C4-2B (cell line): ENCODE data around the gene SFSWAP.
"Not testable (repeated sequence)": the region's sequence is repeated elsewhere in the genome, so short reads cannot be mapped to it uniquely, and the experiment has no call there.

ENCODE experiments used
- H3K27ac ChIP-seq: fragments of 450-650 bp; 2 replicates; pipeline ENCODE4 v1.5.1; 2017
- ZFX ChIP-seq: fragments of 450-650 bp; IDR thresholded peaks from 2 replicates; pipeline ENCODE4 v1.6.1; 2017
- TF ChIP-seq, protein P1 (sequence below): fragments of 450-650 bp; conservative IDR thresholded peaks from 2 replicates; pipeline ENCODE4 v1.5.1; 2017; ENCODE audit warnings: mild to moderate bottlenecking

The SFSWAP gene

DNA sequence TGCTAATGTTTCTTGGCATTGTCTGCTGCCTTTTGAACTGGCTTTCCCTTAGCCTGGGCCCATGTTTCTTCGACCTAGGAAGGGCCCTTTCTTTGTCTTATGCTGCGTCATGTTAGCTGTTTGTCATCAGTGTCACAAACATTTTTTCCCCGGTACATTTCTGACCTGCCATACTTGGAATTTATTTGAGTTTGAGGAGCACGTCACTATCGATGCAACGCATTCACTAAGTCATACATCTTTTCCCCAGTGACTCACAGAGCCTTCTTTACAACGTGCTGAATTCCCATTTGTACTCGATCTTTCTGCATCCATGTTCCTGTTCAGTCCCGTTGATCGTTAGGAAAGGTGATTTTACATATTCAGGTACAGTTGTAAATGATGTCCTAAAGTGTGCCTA lies 61.1 kb downstream of the SFSWAP start:
- no peak for TF ChIP-seq ZFX
- TF ChIP-seq, protein P1, sequence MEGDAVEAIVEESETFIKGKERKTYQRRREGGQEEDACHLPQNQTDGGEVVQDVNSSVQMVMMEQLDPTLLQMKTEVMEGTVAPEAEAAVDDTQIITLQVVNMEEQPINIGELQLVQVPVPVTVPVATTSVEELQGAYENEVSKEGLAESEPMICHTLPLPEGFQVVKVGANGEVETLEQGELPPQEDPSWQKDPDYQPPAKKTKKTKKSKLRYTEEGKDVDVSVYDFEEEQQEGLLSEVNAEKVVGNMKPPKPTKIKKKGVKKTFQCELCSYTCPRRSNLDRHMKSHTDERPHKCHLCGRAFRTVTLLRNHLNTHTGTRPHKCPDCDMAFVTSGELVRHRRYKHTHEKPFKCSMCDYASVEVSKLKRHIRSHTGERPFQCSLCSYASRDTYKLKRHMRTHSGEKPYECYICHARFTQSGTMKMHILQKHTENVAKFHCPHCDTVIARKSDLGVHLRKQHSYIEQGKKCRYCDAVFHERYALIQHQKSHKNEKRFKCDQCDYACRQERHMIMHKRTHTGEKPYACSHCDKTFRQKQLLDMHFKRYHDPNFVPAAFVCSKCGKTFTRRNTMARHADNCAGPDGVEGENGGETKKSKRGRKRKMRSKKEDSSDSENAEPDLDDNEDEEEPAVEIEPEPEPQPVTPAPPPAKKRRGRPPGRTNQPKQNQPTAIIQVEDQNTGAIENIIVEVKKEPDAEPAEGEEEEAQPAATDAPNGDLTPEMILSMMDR, result no peak
- no peak overlapping the region for H3K27ac ChIP-seq

DNA sequence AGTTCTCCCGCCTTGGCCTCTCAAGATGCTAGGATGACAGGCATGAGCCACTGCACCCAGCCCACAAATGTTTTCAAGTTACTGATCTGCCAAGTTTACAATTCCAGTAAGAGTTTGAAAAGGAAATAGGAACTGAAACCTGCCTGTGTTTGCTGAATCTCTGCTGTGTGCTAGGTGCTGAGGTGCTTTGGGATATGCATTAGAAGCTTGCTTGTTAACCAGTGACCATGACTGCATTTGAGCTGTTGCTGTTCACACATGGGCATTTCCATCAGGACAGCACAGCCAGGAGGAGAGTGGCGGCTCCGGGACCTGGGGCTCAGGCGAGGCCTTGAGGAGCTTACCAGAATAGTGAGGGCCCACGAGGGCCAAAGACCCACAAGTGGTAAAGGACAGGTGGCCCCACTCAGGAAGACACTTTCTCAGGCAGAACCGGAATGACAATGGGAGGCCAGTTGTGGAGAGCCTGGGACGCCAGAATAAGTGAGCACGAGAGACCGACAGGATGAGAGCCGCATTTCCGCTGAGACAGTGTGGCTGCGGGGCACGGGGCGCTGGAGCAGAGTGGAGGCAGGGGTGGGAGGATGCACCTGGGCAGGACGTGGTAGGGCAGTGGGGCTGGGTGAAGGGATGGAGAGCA lies 62.8 kb downstream of the SFSWAP start:
- H3K27ac ChIP-seq, result no peak overlapping the region
- TF ChIP-seq ZFX, result no peak
- TF ChIP-seq, protein P1, result no peak

DNA sequence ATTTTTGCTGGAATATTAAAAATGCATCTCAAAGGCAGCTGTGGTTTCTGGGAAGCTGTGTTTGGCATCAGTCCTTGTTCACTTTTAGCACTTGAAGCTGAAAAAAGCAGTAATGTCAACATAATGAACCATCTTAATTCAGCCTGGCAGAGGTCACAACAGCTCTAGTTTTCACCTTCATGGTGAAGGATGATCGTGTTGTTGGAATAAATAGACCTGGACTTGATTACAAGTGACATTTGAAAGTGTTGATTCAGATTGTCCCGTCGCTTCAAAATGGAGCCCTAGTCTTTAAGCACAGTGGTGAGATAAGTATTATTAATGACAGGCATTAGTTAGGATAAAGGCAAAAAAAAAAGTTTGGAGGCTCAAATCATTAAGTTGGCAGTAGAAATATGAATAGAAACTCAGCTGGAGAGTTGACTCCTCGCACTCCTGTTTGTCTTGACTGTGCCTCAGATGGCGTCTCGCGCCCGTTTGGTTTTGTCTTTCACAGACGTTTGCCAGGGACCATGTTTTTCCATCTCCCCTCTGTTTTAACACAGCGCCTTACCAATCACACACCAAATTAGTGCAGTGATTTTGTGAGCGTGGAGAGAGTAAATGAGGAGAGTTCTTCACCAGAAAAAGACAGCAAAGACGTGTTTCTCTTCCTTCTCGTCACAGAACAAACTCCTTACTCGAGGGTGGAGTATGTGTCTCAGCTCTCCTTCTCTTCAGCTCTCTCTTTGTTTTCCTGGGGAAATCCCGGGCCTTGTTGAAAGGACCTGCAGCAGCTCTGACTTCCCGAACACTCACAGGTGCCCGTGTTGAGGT lies 63.9 kb downstream of the SFSWAP start:
- TF ChIP-seq ZFX, result no peak
- TF ChIP-seq, protein P1, result no peak
- no peak overlapping the region for H3K27ac ChIP-seq

DNA sequence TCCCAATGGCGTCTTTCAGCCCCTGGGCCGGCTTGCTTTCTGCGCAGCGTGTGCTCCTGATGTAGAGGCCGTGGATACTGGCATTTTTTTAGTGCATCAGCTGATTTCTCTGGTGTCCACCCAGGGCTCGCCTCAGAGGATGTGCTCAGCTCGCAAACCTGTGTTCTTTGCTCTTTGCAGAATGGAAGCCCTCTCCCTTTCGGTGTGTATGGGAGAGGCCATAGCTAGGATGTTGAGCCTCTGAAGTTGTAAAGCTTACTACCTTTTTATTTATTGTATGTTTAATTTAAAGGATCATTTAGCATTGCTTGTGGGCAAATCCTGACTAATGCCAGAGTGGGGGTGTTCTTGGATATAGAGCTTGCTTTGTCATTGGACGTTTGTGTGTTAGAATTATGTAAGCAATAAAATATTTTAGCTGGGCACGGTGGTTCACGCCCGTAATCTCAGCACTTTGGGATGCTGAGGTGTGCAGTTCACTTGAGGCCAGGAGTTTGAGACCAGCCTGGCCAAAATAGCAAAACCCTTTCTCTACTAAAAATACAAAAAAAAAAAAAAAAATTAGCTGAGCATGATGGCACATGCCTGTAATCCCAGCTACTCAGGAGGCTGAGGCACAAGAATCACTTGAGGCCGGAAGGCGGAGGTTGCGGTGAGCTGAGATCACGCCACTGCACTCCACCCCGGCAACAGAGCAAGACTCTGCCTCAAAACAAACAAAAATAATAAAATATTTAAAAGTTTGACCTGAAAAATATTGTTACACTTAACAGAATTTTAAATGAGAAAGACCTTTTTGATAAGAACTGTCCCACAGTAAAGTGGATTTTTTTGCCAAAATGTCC lies 64.7 kb downstream of the SFSWAP start:
- no peak for TF ChIP-seq ZFX
- TF ChIP-seq, protein P1, result no peak
- no peak overlapping the region for H3K27ac ChIP-seq

DNA sequence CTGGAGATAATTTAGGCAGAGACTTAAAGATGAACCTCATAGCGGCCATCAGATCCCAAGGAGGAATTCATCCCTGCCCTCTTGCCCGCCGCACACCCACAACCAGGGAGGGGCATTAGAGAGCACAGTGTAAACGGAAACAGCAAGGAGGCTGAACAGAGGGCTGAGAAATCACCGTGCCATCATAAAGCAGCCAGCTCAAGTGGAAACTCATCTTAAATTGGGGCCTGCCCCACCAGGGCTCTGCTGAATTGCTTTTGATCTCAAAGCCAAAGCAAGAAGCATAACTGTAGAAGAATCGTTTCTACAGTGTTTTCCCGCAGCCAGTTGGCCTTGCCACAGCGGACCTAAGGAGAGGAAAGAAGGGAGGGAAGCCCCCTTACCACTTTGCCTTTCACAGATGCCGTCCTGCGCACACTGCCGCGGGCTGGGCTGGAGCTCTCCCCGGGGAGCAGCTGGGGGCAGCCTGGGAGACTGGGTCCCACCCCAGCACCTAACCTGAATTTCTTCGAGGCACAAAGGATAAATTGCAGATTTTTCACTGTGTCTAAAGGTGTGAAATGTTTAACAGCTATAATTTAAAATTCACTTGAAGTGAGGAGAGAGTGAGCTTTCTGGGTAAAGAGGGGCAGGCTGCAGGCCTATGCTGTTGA lies 65.5 kb downstream of the SFSWAP start:
- H3K27ac ChIP-seq, result no peak overlapping the region
- no peak for TF ChIP-seq ZFX
- TF ChIP-seq, protein P1, result no peak

DNA sequence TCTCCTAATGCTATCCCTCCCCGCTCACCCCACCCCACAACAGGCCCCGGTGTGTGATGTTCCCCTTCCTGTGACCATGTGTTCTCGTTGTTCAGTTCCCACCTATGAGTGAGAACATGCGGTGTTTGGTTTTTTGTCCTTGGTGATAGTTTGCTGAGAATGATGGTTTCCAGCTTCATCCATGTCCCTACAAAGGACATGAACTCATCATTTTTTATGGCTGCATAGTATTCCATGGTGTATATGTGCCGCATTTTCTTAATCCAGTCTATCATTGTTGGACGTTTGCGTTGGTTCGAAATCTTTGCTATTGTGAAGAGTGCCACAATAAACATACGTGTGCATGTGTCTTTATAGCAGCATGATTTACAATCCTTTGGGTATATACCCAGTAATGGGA lies 66.4 kb downstream of the SFSWAP start:
- H3K27ac ChIP-seq, result not testable (repeated sequence)

DNA sequence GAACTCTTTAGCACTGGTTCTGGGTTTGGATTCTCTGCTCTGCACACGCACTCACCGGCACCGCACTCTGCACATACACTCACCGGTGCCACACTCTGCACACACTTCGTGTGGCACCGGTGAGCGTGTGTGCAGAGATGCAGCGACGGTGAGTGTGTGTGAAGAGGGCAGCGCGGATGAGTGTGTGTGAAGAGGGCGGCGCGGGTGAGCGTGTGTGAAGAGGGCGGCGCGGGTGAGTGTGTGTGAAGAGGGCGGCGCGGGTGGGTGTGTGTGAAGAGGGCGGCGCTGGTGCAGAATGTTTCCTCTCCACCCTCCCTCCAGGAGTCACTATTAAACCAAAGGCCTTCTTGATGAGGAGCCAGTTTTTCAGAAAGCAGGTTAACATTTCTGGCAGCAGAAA lies 68.1 kb downstream of the SFSWAP start:
- TF ChIP-seq ZFX, result no peak
- TF ChIP-seq, protein P1, result no peak
- H3K27ac ChIP-seq, result no peak overlapping the region
